H1 (cell line): ENCODE measurements around the gene TACC2. TPM values are rescaled to one million over a fixed set of nuclear protein-coding genes. Genes with fewer than 3 reads are reported as not detected.

Experiments
- CTCF ChIA-PET: fragments of 300-600 bp; sonication (Branson Sonifier 250); formaldehyde crosslinking; loops from one replicate; lab custom pipeline; 2021; ENCODE audit not compliant: partially characterized antibody; lab: Charles Lee
- POLR2A ChIA-PET: fragments of 300-600 bp; sonication (Branson Sonifier 250); formaldehyde crosslinking; loops from one replicate; lab custom pipeline; 2021; ENCODE audit warnings: inconsistent platforms; ENCODE audit not compliant: partially characterized antibody; lab: Charles Lee
- DNase-seq, 2 experiments: peaks; one replicate each; pipeline versions ENCODE4 v3.0.0 to v3.0.0-alpha.2; 2010 to 2022; ENCODE audit warnings: low spot score in 2 of 2, low read depth in 1 of 2, mixed read lengths in 1 of 2
- FAIRE-seq: peaks from 2 replicates; lab custom pipeline; 2011; peaks lifted over from hg19 to GRCh38; lab: Jason Lieb, UNC
- H2AFZ ChIP-seq: 2 replicates; pipeline ENCODE4 v1.8.1; 2012; ENCODE audit warnings: low read length, inconsistent platforms
- H2AK5ac ChIP-seq: 2 replicates; pipeline ENCODE4 v1.6.1; 2013; ENCODE audit warnings: low read depth, low read length
- H2BK120ac ChIP-seq: replicated peaks from 2 replicates; pipeline ENCODE3; 2013; ENCODE audit warnings: low read depth, low read length, inconsistent platforms
- H2BK12ac ChIP-seq: 2 replicates; pipeline ENCODE4 v1.6.1; 2013; ENCODE audit warnings: low read depth, low read length
- H2BK15ac ChIP-seq: 2 replicates; pipeline ENCODE4 v1.6.1; 2013; ENCODE audit warnings: low read length
- H2BK20ac ChIP-seq: 2 replicates; pipeline ENCODE4 v1.6.1; 2013; ENCODE audit warnings: low read length
- H2BK5ac ChIP-seq: 2 replicates; pipeline ENCODE4 v1.6.1; 2013; ENCODE audit warnings: low read depth, low read length
- H3K14ac ChIP-seq: 2 replicates; pipeline ENCODE4 v1.6.1; 2013; ENCODE audit warnings: inconsistent platforms; ENCODE audit not compliant: insufficient read length
- H3K18ac ChIP-seq: 2 replicates; pipeline ENCODE4 v1.6.1; 2013; ENCODE audit warnings: low read length; ENCODE audit errors: extremely low read depth
- H3K23ac ChIP-seq: 2 replicates; pipeline ENCODE4 v1.6.1; 2013; ENCODE audit warnings: inconsistent platforms; ENCODE audit not compliant: insufficient read length
- H3K23me2 ChIP-seq: 2 replicates; pipeline ENCODE4 v1.6.1; 2013; ENCODE audit warnings: low read depth, low read length
- H3K27ac ChIP-seq: 2 replicates; pipeline ENCODE4 v1.6.1; 2011; ENCODE audit warnings: low read depth, low read length, inconsistent platforms
- H3K27me3 ChIP-seq, 4 experiments: replicated peaks in 1 of 4; 1 replicate in 1 of 4; 2 replicates in 3 of 4; pipeline versions ENCODE4 v1.6.1 to v1.8.1; 2011 to 2013; ENCODE audit warnings: low read length in 3 of 4, mild to moderate bottlenecking in 3 of 4, inconsistent platforms in 2 of 4, mixed read lengths in 2 of 4, moderate library complexity in 1 of 4; ENCODE audit not compliant: control insufficient read depth in 3 of 4, insufficient read depth in 3 of 4; ENCODE audit errors: extremely low read depth in 1 of 4
- H3K36me3 ChIP-seq, 4 experiments: 2 replicates each; pipeline versions ENCODE4 v1.6.1 to v1.8.1; 2011 to 2013; ENCODE audit warnings: mild to moderate bottlenecking in 4 of 4, low read length in 3 of 4, moderate library complexity in 2 of 4, control low read depth in 1 of 4, inconsistent platforms in 1 of 4; ENCODE audit not compliant: insufficient read depth in 4 of 4, control insufficient read depth in 2 of 4
- H3K4ac ChIP-seq: replicated peaks from 2 replicates; pipeline ENCODE3; 2013; ENCODE audit warnings: low read length, low read depth, mixed read lengths, inconsistent platforms; ENCODE audit not compliant: insufficient read length
- H3K4me1 ChIP-seq, 4 experiments: replicated peaks in 1 of 4; 1 replicate in 1 of 4; 2 replicates in 3 of 4; pipeline versions ENCODE4 v1.6.1 to v1.8.1; 2011 to 2013; ENCODE audit warnings: low read length in 3 of 4, inconsistent platforms in 2 of 4, mixed read lengths in 1 of 4; ENCODE audit not compliant: insufficient read depth in 4 of 4, control insufficient read depth in 3 of 4
- H3K4me2 ChIP-seq, 2 experiments: 2 replicates each; pipeline versions ENCODE4 v1.6.1 to v1.8.1; 2011 to 2013; ENCODE audit warnings: low read depth in 2 of 2, low read length in 2 of 2, control low read depth in 1 of 2, inconsistent platforms in 1 of 2, mild to moderate bottlenecking in 1 of 2; ENCODE audit not compliant: insufficient read depth in 1 of 2
- H3K4me3 ChIP-seq, 4 experiments: fragments of 200-600, 300-600 bp in 1 of 4; sonication (generic), shearing (Covaris generic), sonication (Bioruptor Twin) in 1 of 4; 2 replicates each; pipeline versions ENCODE4 v1.5.1 to v1.8.1; 2011 to 2016; ENCODE audit warnings: low read length in 4 of 4, low read depth in 3 of 4, control low read depth in 2 of 4, inconsistent platforms in 2 of 4, mild to moderate bottlenecking in 2 of 4, mixed read lengths in 1 of 4, moderate library complexity in 1 of 4; ENCODE audit not compliant: insufficient read depth in 2 of 4; ENCODE audit errors: extremely low read depth in 1 of 4
- H3K56ac ChIP-seq: replicated peaks from 2 replicates; pipeline ENCODE3; 2013; ENCODE audit warnings: low read depth, mild to moderate bottlenecking, mixed read lengths, low read length, inconsistent platforms; ENCODE audit not compliant: insufficient read length
- H3K79me1 ChIP-seq: 2 replicates; pipeline ENCODE4 v1.6.1; 2013; ENCODE audit warnings: low read depth, low read length, control low read depth
- H3K79me2 ChIP-seq, 2 experiments: 2 replicates each; pipeline versions ENCODE4 v1.6.1 to v1.8.1; 2012 to 2013; ENCODE audit warnings: low read length in 2 of 2, mild to moderate bottlenecking in 2 of 2, inconsistent platforms in 1 of 2; ENCODE audit not compliant: insufficient read depth in 2 of 2, control insufficient read depth in 1 of 2
- H3K9ac ChIP-seq, 4 experiments: replicated peaks in 1 of 4; 1 replicate in 1 of 4; 2 replicates in 3 of 4; pipeline versions ENCODE4 v1.6.1 to v1.8.1; 2011 to 2013; ENCODE audit warnings: low read depth in 3 of 4, low read length in 3 of 4, control low read depth in 2 of 4, mild to moderate bottlenecking in 2 of 4, moderate library complexity in 2 of 4, inconsistent platforms in 1 of 4; ENCODE audit errors: extremely low read depth in 1 of 4
- H3K9me3 ChIP-seq, 2 experiments: 2 replicates each; pipeline versions ENCODE4 v1.6.1 to v1.8.1; 2012 to 2013; ENCODE audit warnings: mild to moderate bottlenecking in 2 of 2, moderate library complexity in 2 of 2, control low read depth in 1 of 2, inconsistent platforms in 1 of 2, low read depth in 1 of 2, low read length in 1 of 2, mixed read lengths in 1 of 2; ENCODE audit not compliant: insufficient read depth in 2 of 2
- H4K20me1 ChIP-seq, 2 experiments: replicated peaks in 1 of 2; 2 replicates each; pipeline versions ENCODE3 to v1.8.1; 2011 to 2013; ENCODE audit warnings: inconsistent platforms in 2 of 2, low read length in 2 of 2, mild to moderate bottlenecking in 1 of 2; ENCODE audit not compliant: insufficient read depth in 2 of 2, control insufficient read depth in 1 of 2
- H4K5ac ChIP-seq: 2 replicates; pipeline ENCODE4 v1.6.1; 2013; ENCODE audit warnings: low read length, low read depth, mixed read lengths, inconsistent platforms; ENCODE audit not compliant: insufficient read length
- H4K8ac ChIP-seq: 2 replicates; pipeline ENCODE4 v1.8.0; 2013; ENCODE audit warnings: mild to moderate bottlenecking, moderate library complexity, low read length, inconsistent platforms; ENCODE audit not compliant: insufficient read depth; ENCODE audit errors: extremely low read depth
- H4K91ac ChIP-seq: replicated peaks from 2 replicates; pipeline ENCODE3; 2013; ENCODE audit warnings: low read length, mixed read lengths, inconsistent platforms; ENCODE audit not compliant: insufficient read length
- EP300 ChIP-seq, 2 experiments: IDR thresholded peaks; 1 replicate in 1 of 2; 2 replicates in 1 of 2; pipeline ENCODE4 v1.6.1; 2011 to 2012; ENCODE audit warnings: low read depth in 2 of 2, low read length in 2 of 2, mild to moderate bottlenecking in 2 of 2, borderline replicate concordance in 1 of 2, inconsistent platforms in 1 of 2, moderate library complexity in 1 of 2
- EZH2 ChIP-seq: fragments of 200-600 bp; sonication (generic); IDR thresholded peaks from 2 replicates; pipeline ENCODE4 v1.7.1; 2012; ENCODE audit warnings: low read depth, mild to moderate bottlenecking, moderate library complexity, low read length, inconsistent platforms; ENCODE audit not compliant: severe bottlenecking
- GABPA ChIP-seq: IDR thresholded peaks from 2 replicates; pipeline ENCODE4 v1.6.1; 2011; ENCODE audit warnings: mild to moderate bottlenecking, low read length, moderate library complexity, borderline replicate concordance; ENCODE audit not compliant: insufficient read depth
- GTF2F1 ChIP-seq: IDR thresholded peaks from 2 replicates; pipeline ENCODE4 v1.6.1; 2012; ENCODE audit warnings: low read depth, low read length, improper control_type of control experiment, borderline replicate concordance
- KDM1A ChIP-seq: fragments of 200-600, 300-600 bp; sonication (generic); IDR thresholded peaks from 2 replicates; pipeline ENCODE4 v1.7.1; 2016; ENCODE audit warnings: mild to moderate bottlenecking, low read length, borderline replicate concordance
- RNF2 ChIP-seq: fragments of 200-900, 300-1000 bp; sonication (generic); IDR thresholded peaks from 2 replicates; pipeline ENCODE4 v1.7.1; 2016; ENCODE audit warnings: borderline replicate concordance, low read depth, mild to moderate bottlenecking, antibody characterized with exemption, low read length; ENCODE audit not compliant: poor library complexity, severe bottlenecking; ENCODE audit errors: missing control alignments
- RXRA ChIP-seq: IDR thresholded peaks from 2 replicates; pipeline ENCODE4 v1.6.1; 2011; ENCODE audit warnings: low read depth, mild to moderate bottlenecking, low read length, moderate library complexity; ENCODE audit not compliant: insufficient read depth
- SAP30 ChIP-seq: fragments of 300-600 bp; sonication (generic); IDR thresholded peaks from 2 replicates; pipeline ENCODE4 v1.7.1; 2012; ENCODE audit warnings: low read length, moderate library complexity, mild to moderate bottlenecking, inconsistent platforms; ENCODE audit not compliant: insufficient read depth, insufficient replicate concordance
- SIX5 ChIP-seq: IDR thresholded peaks from 2 replicates; pipeline ENCODE4 v1.6.1; 2011; ENCODE audit warnings: mild to moderate bottlenecking, low read depth, low read length
- TAF1 ChIP-seq: IDR thresholded peaks from 2 replicates; pipeline ENCODE4 v1.6.1; 2011; ENCODE audit warnings: mild to moderate bottlenecking, low read depth, low read length
- TEAD4 ChIP-seq: IDR thresholded peaks from 2 replicates; pipeline ENCODE4 v1.6.1; 2012; ENCODE audit warnings: low read depth, low read length, inconsistent platforms, mixed read lengths
- WGBS, 2 experiments: shearing (Covaris generic) in 1 of 2; methylation state at CpG; one replicate each; pipeline versions ENCODE4 v1.1.6 to v1.1.7; 2013 to 2015; ENCODE audit warnings: low lambda C conversion rate in 2 of 2, mixed read lengths in 2 of 2, inconsistent platforms in 1 of 2, low coverage in 1 of 2, missing lambda C conversion rate in 1 of 2; ENCODE audit not compliant: insufficient replicate concordance in 2 of 2, insufficient coverage in 1 of 2, insufficient read length in 1 of 2; ENCODE audit errors: extremely low coverage in 1 of 2, missing lambda C conversion rate in 1 of 2; 5-methylcytosine and 5-hydroxymethylcytosine counted together
- polyA plus RNA-seq, 7 experiments: library from polyadenylated mRNA; depleted of rRNA in 3 of 7; stranded (reverse) in 5 of 7; unstranded in 2 of 7; fragments of >200 nt in 5 of 7; fragments of 200-250 nt in 2 of 7; gene quantifications; 1 replicate in 5 of 7; 2 replicates in 1 of 7; 4 replicates in 1 of 7; pipeline versions ENCODE4 v1.2.1 to v1.2.3, GENCODE V29; 2011 to 2013; ENCODE audit warnings: missing spikeins in 2 of 7, mixed read lengths in 2 of 7
- total RNA-seq: library from RNA; stranded (reverse); fragmentation: NEBNext Ultra II Directional; extraction: Animal tissue kit (Norgen Biotek cat#: 25700); gene quantifications from 2 replicates; pipeline ENCODE4 v1.2.1, GENCODE V29; 2021

The TACC2 gene
- total and polyA plus RNA-seq, 2 of the 8 experiments (the other 6 are each of a cell fraction or from before 2014, with no cell fraction given) = 21.2 to 46.6 TPM

DNA sequence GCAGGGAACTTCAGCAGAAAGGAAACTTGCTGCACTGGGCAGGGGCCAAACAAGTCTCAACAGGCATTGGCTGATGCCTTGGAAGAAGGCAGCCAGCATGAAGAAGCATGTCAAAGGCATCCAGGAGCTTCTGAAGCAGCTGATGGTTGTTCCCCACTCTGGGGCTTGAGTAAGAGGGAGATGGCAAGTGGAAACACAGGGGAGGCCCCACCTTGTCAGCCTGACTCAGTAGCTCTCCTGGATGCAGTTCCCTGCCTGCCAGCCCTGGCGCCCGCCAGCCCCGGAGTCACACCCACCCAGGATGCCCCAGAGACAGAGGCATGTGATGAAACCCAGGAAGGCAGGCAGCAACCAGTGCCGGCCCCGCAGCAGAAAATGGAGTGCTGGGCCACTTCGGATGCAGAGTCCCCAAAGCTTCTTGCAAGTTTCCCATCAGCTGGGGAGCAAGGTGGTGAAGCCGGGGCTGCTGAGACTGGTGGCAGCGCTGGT lies 96.5 kb downstream of the TACC2 start:
- H3K27ac ChIP-seq = no peak overlapping the region
- no peak overlapping the region for H2AK5ac ChIP-seq
- H3K9ac ChIP-seq = no peak overlapping the region
- H4K8ac ChIP-seq = peak overlapping the region; percentile 21; the same call in 1 of the 2 replicates
- H3K79me1 ChIP-seq = no peaks in the 10 kb centered on the region
- H3K23me2 ChIP-seq = no peaks in the 10 kb centered on the region
- no peak overlapping the region for H3K56ac ChIP-seq
- no peak overlapping the region for H2BK120ac ChIP-seq
- no peak for TF ChIP-seq GTF2F1
- no peak for TF ChIP-seq RXRA
- no peak for TF ChIP-seq SIX5
- no peak for TF ChIP-seq TAF1
- TF ChIP-seq GABPA = no peak
- no peak for TF ChIP-seq RNF2
- no peak for TF ChIP-seq EZH2
- no peak for TF ChIP-seq SAP30
- TF ChIP-seq EP300 (IDR thresholded peaks at IDR 0.05; ENCODE audit: borderline replicate concordance in 1 of 2, low read depth in 2 of 2, low read length in 2 of 2) = no peak
- no peak for TF ChIP-seq KDM1A
- no peak for TF ChIP-seq TEAD4
- no peak overlapping the region for H2BK15ac ChIP-seq
- no peak overlapping the region for H3K23ac ChIP-seq
- H2AFZ ChIP-seq = no peak overlapping the region
- H2BK12ac ChIP-seq = no peak overlapping the region
- H3K4me1 ChIP-seq = no peaks in the 10 kb centered on the region
- no peak overlapping the region for H4K5ac ChIP-seq
- ChIA-PET CTCF (interaction anchor here (0.9 to 1.8 kb wide), 7 partner anchors 9 to 30 kb away, joined by 3 to 7 read pairs (median 3); no protein-coding TSS in a partner anchor), POLR2A (no interaction called here)
- H3K4me2 ChIP-seq = no peak overlapping the region
- H3K9me3 ChIP-seq = no peaks in the 10 kb centered on the region
- H3K4ac ChIP-seq = no peak overlapping the region
- no peak overlapping the region for H3K4me3 ChIP-seq
- no peak overlapping the region for H3K18ac ChIP-seq
- H3K14ac ChIP-seq = no peak overlapping the region
- H3K27me3 ChIP-seq = no peaks in the 10 kb centered on the region
- no peak overlapping the region for H2BK20ac ChIP-seq
- no peak overlapping the region for H4K91ac ChIP-seq
- H4K20me1 ChIP-seq = no peaks in the 10 kb centered on the region
- H3K36me3 ChIP-seq = no peaks in the 10 kb centered on the region; a peak in 1 of 8 replicates
- DNase-seq (no peak), FAIRE-seq (no peak)
- WGBS, 2 experiments = 90% methylated on average over 8 of the region's 8 CpGs; no CpG with 5 or more reads in 1 of the 2 experiments
- no peaks in the 10 kb centered on the region for H3K79me2 ChIP-seq
- H2BK5ac ChIP-seq = no peak overlapping the region
